Naive B cell (primary cell): ENCODE measurements around the gene LTBP1. TPM values are rescaled to one million over a fixed set of nuclear protein-coding genes. Genes with fewer than 3 reads are reported as not detected.

ENCODE experiments used
- ATAC-seq, 2 donors: fragments of 150-1000 bp; cut with Tn5 transposase; 2 replicates each; pipeline ENCODE4 v1.10.0; 2021; ENCODE audit warnings: low read depth in 2 of 2, mild to moderate bottlenecking in 2 of 2, moderate library complexity in 2 of 2
- DNase-seq: peaks from one replicate; pipeline ENCODE4 v3.0.0; 2022
- H3K27ac Mint-ChIP-seq, 6 donors: one replicate each; pipeline ENCODE4 v1.8.0; 2020 to 2022; ENCODE audit warnings: mild to moderate bottlenecking in 6 of 6, mixed read lengths in 6 of 6, moderate library complexity in 5 of 6, inconsistent platforms in 2 of 6
- H3K27me3 Mint-ChIP-seq, 3 donors: one replicate each; pipeline ENCODE4 v1.8.0; 2021 to 2022; ENCODE audit warnings: mixed read lengths in 3 of 3, mild to moderate bottlenecking in 1 of 3
- H3K36me3 Mint-ChIP-seq, 2 donors: one replicate each; pipeline ENCODE4 v1.8.0; 2020 to 2022; ENCODE audit warnings: mixed read lengths in 2 of 2, inconsistent platforms in 1 of 2, mild to moderate bottlenecking in 1 of 2
- H3K4me1 Mint-ChIP-seq, 3 donors: one replicate each; pipeline ENCODE4 v1.8.0; 2020 to 2022; ENCODE audit warnings: mixed read lengths in 3 of 3, inconsistent platforms in 1 of 3, mild to moderate bottlenecking in 1 of 3, moderate library complexity in 1 of 3
- H3K4me3 Mint-ChIP-seq, 8 donors: one replicate each; pipeline ENCODE4 v1.8.0; 2020 to 2022; ENCODE audit warnings: mild to moderate bottlenecking in 8 of 8, mixed read lengths in 8 of 8, moderate library complexity in 8 of 8, inconsistent platforms in 2 of 8
- H3K9me3 Mint-ChIP-seq, 7 donors: one replicate each; pipeline ENCODE4 v1.8.0; 2020 to 2022; ENCODE audit warnings: mixed read lengths in 7 of 7, mild to moderate bottlenecking in 5 of 7, inconsistent platforms in 2 of 7, moderate library complexity in 1 of 7
- polyA plus RNA-seq, 6 donors: library from polyadenylated mRNA; unstranded; fragments of 300-500 nt; fragmentation: Illumina TruSeq; gene quantifications; one replicate each; pipeline ENCODE4 v1.2.3, GENCODE V29; 2021; ENCODE audit warnings: low read depth in 6 of 6

The LTBP1 gene
- polyA plus RNA-seq, 6 donors from 2014 or later, result 0.43 to 2.0 (median 0.92) TPM; not detected in 1

GRCh38 chr2:33213244-33213643 is 266.5 kb downstream of the LTBP1 start:
- ATAC-seq (no peak), DNase-seq (no peak)
- H3K36me3 Mint-ChIP-seq, result no peaks in the 10 kb centered on the region
- peaks cover 0 to 5% (median 4%) of the 10 kb centered on the region in 3 donors for H3K4me1 Mint-ChIP-seq
- H3K27ac Mint-ChIP-seq, result no peak overlapping the region
- H3K27me3 Mint-ChIP-seq, result peaks cover 0 to 17% (median 6%) of the 10 kb centered on the region in 3 donors
- H3K9me3 Mint-ChIP-seq, result no peaks in the 10 kb centered on the region
- H3K4me3 Mint-ChIP-seq, result no peak overlapping the region

- Mint-ChIP-seq H3K4me3 (no peak overlapping the region), H3K36me3 (no peaks in the 10 kb centered on the region), H3K27ac (no peak overlapping the region), H3K4me1 (peaks cover 0 to 5% (median 4%) of the 10 kb centered on the region in 3 donors), H3K27me3 (peaks cover 0 to 17% (median 6%) of the 10 kb centered on the region in 3 donors), H3K9me3 (no peaks in the 10 kb centered on the region)
- DNase-seq, result no peak
- no peak for ATAC-seq
Observed at GRCh38 chr2:33213648-33214047, 266.9 kb downstream of the LTBP1 start.

- Mint-ChIP-seq H3K36me3 (no peaks in the 10 kb centered on the region), H3K27ac (no peak overlapping the region), H3K27me3 (peaks cover 0 to 17% (median 7%) of the 10 kb centered on the region in 3 donors), H3K4me1 (peaks cover 0 to 5% (median 4%) of the 10 kb centered on the region in 3 donors), H3K4me3 (no peak overlapping the region), H3K9me3 (no peaks in the 10 kb centered on the region)
- ATAC-seq, result peak in 1 of 2 donors; percentile 51
- no peak for DNase-seq
Observed at GRCh38 chr2:33214436-33214835, 267.7 kb downstream of the LTBP1 start.

- ATAC-seq (no peak), DNase-seq (no peak)
- H3K27me3 Mint-ChIP-seq, result peaks cover 0 to 17% (median 11%) of the 10 kb centered on the region in 3 donors
- H3K27ac Mint-ChIP-seq, result no peak overlapping the region
- peaks cover 0 to 5% (median 4%) of the 10 kb centered on the region in 3 donors for H3K4me1 Mint-ChIP-seq
- H3K4me3 Mint-ChIP-seq, result no peak overlapping the region
- H3K36me3 Mint-ChIP-seq, result no peaks in the 10 kb centered on the region
- no peaks in the 10 kb centered on the region for H3K9me3 Mint-ChIP-seq
Observed at GRCh38 chr2:33214857-33215256, 268.1 kb downstream of the LTBP1 start.

- no peak overlapping the region for H3K27ac Mint-ChIP-seq
- H3K27me3 Mint-ChIP-seq, result peaks cover 0 to 17% (median 14%) of the 10 kb centered on the region in 3 donors
- no peak for DNase-seq
- no peaks in the 10 kb centered on the region for H3K9me3 Mint-ChIP-seq
- H3K36me3 Mint-ChIP-seq, result no peaks in the 10 kb centered on the region
- no peak overlapping the region for H3K4me3 Mint-ChIP-seq
- peaks cover 0 to 5% (median 4%) of the 10 kb centered on the region in 3 donors for H3K4me1 Mint-ChIP-seq
- no peak for ATAC-seq
Observed at GRCh38 chr2:33215299-33215698, 268.5 kb downstream of the LTBP1 start.

- H3K4me3 Mint-ChIP-seq, result no peak overlapping the region
- DNase-seq (no peak), ATAC-seq (no peak)
- peaks cover 0 to 5% (median 4%) of the 10 kb centered on the region in 3 donors for H3K4me1 Mint-ChIP-seq
- H3K27me3 Mint-ChIP-seq, result peaks cover 0 to 21% (median 17%) of the 10 kb centered on the region in 3 donors
- H3K27ac Mint-ChIP-seq, result no peak overlapping the region
- no peaks in the 10 kb centered on the region for H3K9me3 Mint-ChIP-seq
- H3K36me3 Mint-ChIP-seq, result no peaks in the 10 kb centered on the region
Observed at GRCh38 chr2:33215983-33216382, 269.2 kb downstream of the LTBP1 start.

GRCh38 chr2:33216508-33217182 is 269.9 kb downstream of the LTBP1 start:
- Mint-ChIP-seq H3K9me3 (no peaks in the 10 kb centered on the region), H3K4me3 (no peak overlapping the region), H3K4me1 (peaks cover 0 to 5% (median 4%) of the 10 kb centered on the region in 3 donors), H3K27ac (no peak overlapping the region), H3K27me3 (peaks cover 0 to 28% (median 17%) of the 10 kb centered on the region in 3 donors), H3K36me3 (no peaks in the 10 kb centered on the region)
- no peak for DNase-seq
- no peak for ATAC-seq

- no peak overlapping the region for H3K4me3 Mint-ChIP-seq
- DNase-seq, result no peak
- ATAC-seq, result no peak
- peaks cover 0 to 5% (median 4%) of the 10 kb centered on the region in 3 donors for H3K4me1 Mint-ChIP-seq
- H3K27me3 Mint-ChIP-seq, result peaks cover 0 to 28% (median 17%) of the 10 kb centered on the region in 3 donors
- H3K36me3 Mint-ChIP-seq, result no peaks in the 10 kb centered on the region
- H3K9me3 Mint-ChIP-seq, result no peaks in the 10 kb centered on the region
- H3K27ac Mint-ChIP-seq, result no peak overlapping the region
Observed at GRCh38 chr2:33217406-33217805, 270.7 kb downstream of the LTBP1 start.

- Mint-ChIP-seq H3K9me3 (no peaks in the 10 kb centered on the region), H3K36me3 (no peaks in the 10 kb centered on the region), H3K4me3 (no peak overlapping the region), H3K27ac (no peak overlapping the region), H3K4me1 (peaks cover 0 to 5% (median 4%) of the 10 kb centered on the region in 3 donors), H3K27me3 (peaks cover 0 to 28% (median 15%) of the 10 kb centered on the region in 3 donors)
- ATAC-seq, result no peak
- DNase-seq, result no peak
Observed at GRCh38 chr2:33219114-33219513, 272.4 kb downstream of the LTBP1 start.

GRCh38 chr2:33219850-33220275 is 273.1 kb downstream of the LTBP1 start:
- DNase-seq, result no peak
- H3K27ac Mint-ChIP-seq, result peak overlapping the region in 1 of 6 donors; percentile 24
- no peaks in the 10 kb centered on the region for H3K36me3 Mint-ChIP-seq
- no peak overlapping the region for H3K4me3 Mint-ChIP-seq
- no peaks in the 10 kb centered on the region for H3K9me3 Mint-ChIP-seq
- no peaks in the 10 kb centered on the region for H3K4me1 Mint-ChIP-seq
- peaks cover 0 to 22% (median 8%) of the 10 kb centered on the region in 3 donors for H3K27me3 Mint-ChIP-seq
- no peak for ATAC-seq

- no peak for ATAC-seq
- no peak for DNase-seq
- Mint-ChIP-seq H3K27ac (no peak overlapping the region), H3K36me3 (no peaks in the 10 kb centered on the region), H3K4me1 (no peaks in the 10 kb centered on the region), H3K27me3 (peaks cover 4 to 22% (median 8%) of the 10 kb centered on the region in 3 donors), H3K4me3 (no peak overlapping the region), H3K9me3 (peaks cover 0 to 5% (median 0%) of the 10 kb centered on the region in 7 donors)
Observed at GRCh38 chr2:33220533-33220932, 273.8 kb downstream of the LTBP1 start.

- no peak for ATAC-seq
- peaks cover 2 to 27% (median 7%) of the 10 kb centered on the region in 3 donors for H3K27me3 Mint-ChIP-seq
- peaks cover 0 to 8% (median 2%) of the 10 kb centered on the region in 7 donors for H3K9me3 Mint-ChIP-seq
- H3K4me3 Mint-ChIP-seq, result no peak overlapping the region
- H3K4me1 Mint-ChIP-seq, result no peaks in the 10 kb centered on the region
- no peak overlapping the region for H3K27ac Mint-ChIP-seq
- no peaks in the 10 kb centered on the region for H3K36me3 Mint-ChIP-seq
- DNase-seq, result no peak
Observed at GRCh38 chr2:33221046-33221784, 274.5 kb downstream of the LTBP1 start.

GRCh38 chr2:33222309-33222708 is 275.6 kb downstream of the LTBP1 start:
- peaks cover 0 to 28% (median 7%) of the 10 kb centered on the region in 3 donors for H3K27me3 Mint-ChIP-seq
- H3K4me1 Mint-ChIP-seq, result no peaks in the 10 kb centered on the region
- H3K4me3 Mint-ChIP-seq, result no peak overlapping the region
- ATAC-seq (no peak), DNase-seq (no peak)
- no peaks in the 10 kb centered on the region for H3K36me3 Mint-ChIP-seq
- H3K27ac Mint-ChIP-seq, result no peak overlapping the region
- peaks cover 0 to 8% (median 2%) of the 10 kb centered on the region in 7 donors for H3K9me3 Mint-ChIP-seq

GRCh38 chr2:33223856-33224255 is 277.1 kb downstream of the LTBP1 start:
- ATAC-seq, result no peak
- H3K4me3 Mint-ChIP-seq, result no peak overlapping the region

More at GRCh38 chr2:33223856-33224255, 277.1 kb downstream of the LTBP1 start:
- DNase-seq, result no peak
- Mint-ChIP-seq H3K27me3 (peaks cover 0 to 28% (median 7%) of the 10 kb centered on the region in 3 donors), H3K4me1 (no peaks in the 10 kb centered on the region), H3K27ac (no peak overlapping the region), H3K9me3 (peaks cover 0 to 8% (median 2%) of the 10 kb centered on the region in 7 donors), H3K36me3 (no peaks in the 10 kb centered on the region)
